Left ventricle myocardium inferior (tissue), 1 donor: ENCODE results near the gene AFAP1. TPM values are rescaled to one million over a fixed set of nuclear protein-coding genes. Genes with fewer than 3 reads are reported as not detected.
A peak's percentile ranks its signal among the peaks of the same experiment; 100 is the strongest.

Source experiments
- DNase-seq: peaks from one replicate; pipeline ENCODE4 v3.0.0-alpha.2; 2020
- H3K27ac ChIP-seq: fragments of 200-600 bp; replicated peaks from 2 replicates; pipeline ENCODE4 v1.8.0; 2021
- H3K27me3 ChIP-seq: fragments of 200-600 bp; 2 replicates; pipeline ENCODE4 v1.8.0; 2021; ENCODE audit warnings: low read depth
- H3K36me3 ChIP-seq: fragments of 200-600 bp; 2 replicates; pipeline ENCODE4 v1.8.0; 2021
- H3K4me1 ChIP-seq: fragments of 200-600 bp; 2 replicates; pipeline ENCODE4 v1.8.0; 2021
- H3K4me3 ChIP-seq: fragments of 200-600 bp; 2 replicates; pipeline ENCODE4 v1.8.0; 2021; ENCODE audit warnings: mild to moderate bottlenecking, moderate library complexity
- H3K9me3 ChIP-seq: fragments of 200-600 bp; replicated peaks from 2 replicates; pipeline ENCODE4 v1.8.0; 2021
- intact Hi-C: fragments of 100-400 bp; cut with micrococcal nuclease; formaldehyde crosslinking; loops from one replicate; pipeline ENCODE4 v1.11.0; 2022
- total RNA-seq: library from RNA; stranded (reverse); fragmentation: NEBNext Ultra II Directional; extraction: Animal tissue kit (Norgen Biotek cat#: 25700); gene quantifications from one replicate; pipeline ENCODE4 v1.2.1, GENCODE V29; 2021
- TF ChIP-seq, protein P1 (sequence below): fragments of 200-600 bp; IDR thresholded peaks from 2 replicates; pipeline ENCODE4 v1.8.0; 2021; ENCODE audit warnings: antibody characterized with exemption, mild to moderate bottlenecking, borderline replicate concordance
- donor health status: DM: no; HTN: yes; CAD: no; lungs with severe emphysema.

AFAP1 gene
- total RNA-seq, 1 donor from 2014 or later, result 6.8 TPM

DNA sequence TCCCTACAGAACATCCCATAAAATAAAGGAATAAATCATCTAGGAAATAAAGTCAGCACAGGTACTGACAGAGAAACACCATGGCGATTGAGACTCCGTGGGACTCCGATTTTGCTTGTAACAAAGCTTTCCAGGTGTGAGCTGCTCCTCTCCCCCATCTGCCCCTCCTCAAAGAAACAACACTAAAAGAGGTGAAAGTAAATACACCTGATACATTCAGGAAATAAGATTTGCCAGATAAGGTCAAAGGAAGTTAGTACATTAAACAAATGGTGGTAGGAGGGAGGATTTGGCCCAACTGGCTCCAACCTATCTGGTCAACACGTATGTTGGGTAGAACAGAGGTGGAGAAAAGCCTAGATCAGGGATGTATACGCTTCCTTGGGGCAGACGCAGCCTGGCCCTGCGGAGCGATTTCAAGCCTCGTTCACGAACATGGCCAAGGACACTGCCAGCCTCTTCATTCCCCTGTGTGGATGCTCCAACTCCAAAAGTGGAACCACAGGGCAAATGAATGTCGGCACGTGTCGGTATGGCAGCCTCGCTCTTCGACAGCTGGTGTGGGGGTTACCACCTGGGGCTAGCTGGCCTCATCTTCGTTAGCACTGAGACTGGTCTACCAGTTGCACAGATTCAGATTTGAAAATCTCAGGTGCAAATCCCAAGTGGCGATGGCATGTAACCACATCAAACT, 162.5 kb downstream of the AFAP1 start:
- no peak overlapping the region for H3K4me3 ChIP-seq
- no peaks in the 10 kb centered on the region for H3K27me3 ChIP-seq
- peaks cover 24% of the 10 kb centered on the region for H3K4me1 ChIP-seq
- peaks cover 17% of the 10 kb centered on the region for H3K36me3 ChIP-seq
- DNase-seq, result no peak
- no peaks in the 10 kb centered on the region for H3K9me3 ChIP-seq
- intact Hi-C loops, result no loop called here
- TF ChIP-seq, protein P1, sequence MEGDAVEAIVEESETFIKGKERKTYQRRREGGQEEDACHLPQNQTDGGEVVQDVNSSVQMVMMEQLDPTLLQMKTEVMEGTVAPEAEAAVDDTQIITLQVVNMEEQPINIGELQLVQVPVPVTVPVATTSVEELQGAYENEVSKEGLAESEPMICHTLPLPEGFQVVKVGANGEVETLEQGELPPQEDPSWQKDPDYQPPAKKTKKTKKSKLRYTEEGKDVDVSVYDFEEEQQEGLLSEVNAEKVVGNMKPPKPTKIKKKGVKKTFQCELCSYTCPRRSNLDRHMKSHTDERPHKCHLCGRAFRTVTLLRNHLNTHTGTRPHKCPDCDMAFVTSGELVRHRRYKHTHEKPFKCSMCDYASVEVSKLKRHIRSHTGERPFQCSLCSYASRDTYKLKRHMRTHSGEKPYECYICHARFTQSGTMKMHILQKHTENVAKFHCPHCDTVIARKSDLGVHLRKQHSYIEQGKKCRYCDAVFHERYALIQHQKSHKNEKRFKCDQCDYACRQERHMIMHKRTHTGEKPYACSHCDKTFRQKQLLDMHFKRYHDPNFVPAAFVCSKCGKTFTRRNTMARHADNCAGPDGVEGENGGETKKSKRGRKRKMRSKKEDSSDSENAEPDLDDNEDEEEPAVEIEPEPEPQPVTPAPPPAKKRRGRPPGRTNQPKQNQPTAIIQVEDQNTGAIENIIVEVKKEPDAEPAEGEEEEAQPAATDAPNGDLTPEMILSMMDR, result no peak
- no peak overlapping the region for H3K27ac ChIP-seq

DNA sequence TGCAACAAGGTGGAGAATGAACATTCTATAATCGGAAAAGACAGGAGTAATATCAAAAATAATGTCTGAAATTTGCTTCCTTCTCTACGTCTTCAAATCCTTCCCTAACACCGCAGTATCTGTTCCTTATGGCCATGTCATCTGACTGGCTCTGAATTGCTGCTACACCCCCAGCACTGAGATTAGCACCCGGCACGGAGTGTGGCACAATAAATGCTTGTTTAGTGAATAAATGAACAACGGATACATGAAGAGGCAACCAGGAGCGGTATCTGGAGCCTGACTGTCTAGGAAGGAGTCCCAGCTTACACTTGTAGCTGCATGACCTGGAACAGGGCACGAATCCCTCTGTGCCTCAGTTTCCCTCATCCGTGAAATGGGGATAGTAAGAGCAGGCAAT, 164.3 kb downstream of the AFAP1 start:
- Histone ChIP-seq H3K4me3 (no peak overlapping the region), H3K27me3 (no peaks in the 10 kb centered on the region), H3K27ac (no peak overlapping the region), H3K36me3 (peaks cover 24% of the 10 kb centered on the region), H3K9me3 (no peaks in the 10 kb centered on the region), H3K4me1 (peaks cover 9% of the 10 kb centered on the region)
- intact Hi-C loops, result no loop called here
- TF ChIP-seq, protein P1, result no peak
- no peak for DNase-seq

- peaks cover 13% of the 10 kb centered on the region for H3K4me1 ChIP-seq
- H3K27me3 ChIP-seq, result no peaks in the 10 kb centered on the region
- no peak overlapping the region for H3K4me3 ChIP-seq
- no peaks in the 10 kb centered on the region for H3K9me3 ChIP-seq
- no peak for DNase-seq
- no peak overlapping the region for H3K27ac ChIP-seq
- intact Hi-C loops, result no loop called here
- peaks cover 25% of the 10 kb centered on the region for H3K36me3 ChIP-seq
- TF ChIP-seq, protein P1, result no peak
Observed at GRCh38 chr4:7774301-7775294, 165.1 kb downstream of the AFAP1 start.

- Histone ChIP-seq H3K27ac (peak overlapping the region; percentile 33), H3K27me3 (no peaks in the 10 kb centered on the region), H3K36me3 (peaks cover 35% of the 10 kb centered on the region), H3K4me1 (peaks cover 14% of the 10 kb centered on the region), H3K4me3 (no peak overlapping the region), H3K9me3 (no peaks in the 10 kb centered on the region)
- intact Hi-C loops, result no loop called here
- no peak for DNase-seq
- TF ChIP-seq, protein P1, result no peak
Observed at GRCh38 chr4:7773401-7774180, 166.1 kb downstream of the AFAP1 start.

- DNase-seq, result peak; percentile 57
- intact Hi-C loops, result no loop called here
- TF ChIP-seq, protein P1, result no peak
- Histone ChIP-seq H3K4me1 (peaks cover 14% of the 10 kb centered on the region), H3K4me3 (no peak overlapping the region), H3K27me3 (no peaks in the 10 kb centered on the region), H3K9me3 (no peaks in the 10 kb centered on the region), H3K36me3 (peaks cover 38% of the 10 kb centered on the region), H3K27ac (peak overlapping the region; percentile 33)
Observed at GRCh38 chr4:7772711-7773385, 166.8 kb downstream of the AFAP1 start.
